ENCODE data around the gene SACS.

Gene SACS

GRCh38 chr13:23289917-23290357 lies 143.6 kb downstream of the SACS start:
- no peak overlapping the region for H3K4me3 ChIP-seq (ENCODE audit: low read depth, low read length)
- in situ Hi-C loops (cut with HindIII; ENCODE audit: low sequenced_read_pairs), result no loop called here
- peak; percentile 15 for DNase-seq (ENCODE audit: low read depth, low spot score)
- TF ChIP-seq CTCF (IDR thresholded peaks at IDR 0.05; ENCODE audit: low read depth, low read length), result no peak

- no peak for TF ChIP-seq CTCF (IDR thresholded peaks at IDR 0.05; ENCODE audit: low read depth, low read length)
- in situ Hi-C loops (cut with HindIII; ENCODE audit: low sequenced_read_pairs), result no loop called here
- no peak for DNase-seq (ENCODE audit: low read depth, low spot score)
- H3K4me3 ChIP-seq (ENCODE audit: low read depth, low read length), result no peak overlapping the region
Measured at GRCh38 chr13:23288995-23289394, 144.5 kb downstream of the SACS start.

GRCh38 chr13:23288564-23288963 lies 144.9 kb downstream of the SACS start:
- in situ Hi-C loops (cut with HindIII; ENCODE audit: low sequenced_read_pairs), result no loop called here
- DNase-seq (ENCODE audit: low read depth, low spot score), result no peak
- no peak overlapping the region for H3K4me3 ChIP-seq (ENCODE audit: low read depth, low read length)
- TF ChIP-seq CTCF (IDR thresholded peaks at IDR 0.05; ENCODE audit: low read depth, low read length), result no peak

GRCh38 chr13:23279321-23279720 lies 154.2 kb downstream of the SACS start:
- H3K4me3 ChIP-seq (ENCODE audit: low read depth, low read length), result no peak overlapping the region
- TF ChIP-seq CTCF (IDR thresholded peaks at IDR 0.05; ENCODE audit: low read depth, low read length), result no peak
- no peak for DNase-seq (ENCODE audit: low read depth, low spot score)
- in situ Hi-C loops (cut with HindIII; ENCODE audit: low sequenced_read_pairs), result no loop called here

All from astrocyte of the spinal cord (primary cell).